HG03439 (cell line): ENCODE measurements around the gene CEND1.

Experiments used
- ATAC-seq: cut with Tn5 transposase; IDR thresholded peaks from one replicate; pipeline ENCODE4 v1.9.1; 2021; ENCODE audit warnings: mild to moderate bottlenecking, moderate library complexity; ENCODE audit not compliant: unreplicated experiment

The CEND1 gene

GRCh38 chr11:789943-790342, at the start of gene CEND1:
TSS of gene CEND1 (minus strand) at chr11:790090. CDS start at chr11:788576, 1,514 bp downstream.
- ATAC-seq: no peak

- no peak for ATAC-seq
Measured at GRCh38 chr11:839280-839623, 49.4 kb upstream of the CEND1 start.

- ATAC-seq: no peak
Measured at GRCh38 chr11:838441-839279, 48.8 kb upstream of the CEND1 start.

- no peak for ATAC-seq
Measured at GRCh38 chr11:837990-838307, 48.1 kb upstream of the CEND1 start.

- no peak for ATAC-seq
Measured at GRCh38 chr11:837189-837989, 47.5 kb upstream of the CEND1 start.

- ATAC-seq: no peak
Measured at GRCh38 chr11:836700-837099, 46.8 kb upstream of the CEND1 start.

GRCh38 chr11:836274-836673, 46.4 kb upstream of the CEND1 start:
- no peak for ATAC-seq

GRCh38 chr11:834371-835316, 44.8 kb upstream of the CEND1 start:
- ATAC-seq: no peak

- no peak for ATAC-seq
Measured at GRCh38 chr11:833849-834311, 44.0 kb upstream of the CEND1 start.

GRCh38 chr11:833114-833791, 43.4 kb upstream of the CEND1 start:
- peak; percentile 6 for ATAC-seq

GRCh38 chr11:832529-833113, 42.7 kb upstream of the CEND1 start, which contains the start of gene CD151:
TSS of gene CD151 (plus strand) at chr11:832952. CDS start at chr11:836070, 3,118 bp downstream.
- ATAC-seq: peak; percentile 42

- ATAC-seq: no peak
Measured at GRCh38 chr11:831961-832528, 42.2 kb upstream of the CEND1 start.

- ATAC-seq: no peak
Measured at GRCh38 chr11:831118-831864, 41.4 kb upstream of the CEND1 start.

GRCh38 chr11:830295-831117, 40.6 kb upstream of the CEND1 start:
- peak; percentile 28 for ATAC-seq

GRCh38 chr11:829847-830294, 40.0 kb upstream of the CEND1 start:
- no peak for ATAC-seq

- ATAC-seq: no peak
Measured at GRCh38 chr11:829176-829846, 39.4 kb upstream of the CEND1 start.

- ATAC-seq: no peak
Measured at GRCh38 chr11:828506-829175, 38.8 kb upstream of the CEND1 start.
